Vagina (tissue), 2 donors: ENCODE results near the gene ADM5.

Experiments used
- POLR2A ChIP-seq, 2 donors: fragments of 450-650 bp; IDR thresholded peaks; one replicate each; pipeline ENCODE4 v1.6.1; 2017; ENCODE audit warnings: antibody characterized with exemption in 2 of 2, mild to moderate bottlenecking in 2 of 2, moderate library complexity in 2 of 2
- TF ChIP-seq, protein P1 (sequence below), 3 experiments: fragments of 450-650 bp in 2 of 3; fragments of 200-600 bp in 1 of 3; sonication (generic) in 1 of 3; IDR thresholded peaks; one replicate each; pipeline ENCODE4 v1.5.1; 2017 to 2019; ENCODE audit warnings: antibody characterized with exemption in 3 of 3, mild to moderate bottlenecking in 2 of 3, moderate library complexity in 2 of 3

DNA sequence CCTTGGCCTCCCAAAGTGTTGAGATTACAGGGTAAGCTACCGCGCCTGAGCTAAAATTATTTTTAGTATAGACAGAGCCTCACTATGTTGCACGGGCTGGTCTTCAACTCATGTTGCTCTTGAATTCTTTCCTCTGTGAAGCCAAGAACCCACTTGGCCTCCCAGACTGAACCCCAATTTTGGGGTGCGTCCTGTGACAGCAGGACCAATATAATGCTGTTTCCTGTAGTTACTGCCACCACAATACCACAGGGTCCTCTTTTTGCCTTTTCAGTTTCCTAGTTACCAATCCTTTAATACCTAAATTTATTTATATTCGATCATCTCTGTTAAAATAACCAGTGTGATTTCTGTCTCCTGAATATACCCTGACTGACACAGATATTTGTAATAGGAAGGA is 40.8 kb downstream of the ADM5 start:
- TF ChIP-seq POLR2A (IDR thresholded peaks at IDR 0.05), result no peak
- TF ChIP-seq, protein P1, sequence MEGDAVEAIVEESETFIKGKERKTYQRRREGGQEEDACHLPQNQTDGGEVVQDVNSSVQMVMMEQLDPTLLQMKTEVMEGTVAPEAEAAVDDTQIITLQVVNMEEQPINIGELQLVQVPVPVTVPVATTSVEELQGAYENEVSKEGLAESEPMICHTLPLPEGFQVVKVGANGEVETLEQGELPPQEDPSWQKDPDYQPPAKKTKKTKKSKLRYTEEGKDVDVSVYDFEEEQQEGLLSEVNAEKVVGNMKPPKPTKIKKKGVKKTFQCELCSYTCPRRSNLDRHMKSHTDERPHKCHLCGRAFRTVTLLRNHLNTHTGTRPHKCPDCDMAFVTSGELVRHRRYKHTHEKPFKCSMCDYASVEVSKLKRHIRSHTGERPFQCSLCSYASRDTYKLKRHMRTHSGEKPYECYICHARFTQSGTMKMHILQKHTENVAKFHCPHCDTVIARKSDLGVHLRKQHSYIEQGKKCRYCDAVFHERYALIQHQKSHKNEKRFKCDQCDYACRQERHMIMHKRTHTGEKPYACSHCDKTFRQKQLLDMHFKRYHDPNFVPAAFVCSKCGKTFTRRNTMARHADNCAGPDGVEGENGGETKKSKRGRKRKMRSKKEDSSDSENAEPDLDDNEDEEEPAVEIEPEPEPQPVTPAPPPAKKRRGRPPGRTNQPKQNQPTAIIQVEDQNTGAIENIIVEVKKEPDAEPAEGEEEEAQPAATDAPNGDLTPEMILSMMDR (IDR thresholded peaks at IDR 0.05), result no peak
